Neural cell (in vitro differentiated cells): ENCODE data around the gene YWHAE. TPM values are rescaled to one million over a fixed set of nuclear protein-coding genes. Genes with fewer than 3 reads are reported as not detected.
"Not testable (repeated sequence)": the region's sequence is repeated elsewhere in the genome, so short reads cannot be mapped to it uniquely, and the experiment has no call there.

Source experiments
- H2AFZ ChIP-seq: fragments of 200-600, 300-800 bp; sonication (generic), shearing (Covaris generic); 2 replicates; pipeline ENCODE4 v1.6.0; 2014; ENCODE audit warnings: low read depth, mild to moderate bottlenecking, antibody characterized with exemption, low read length, moderate library complexity
- H3F3A ChIP-seq: fragments of 200-600 bp; shearing (Covaris generic); 2 replicates; pipeline ENCODE4 v1.6.1; 2016; ENCODE audit warnings: mild to moderate bottlenecking, moderate library complexity, mixed read lengths, antibody characterized with exemption, low read length; ENCODE audit not compliant: insufficient read depth, poor library complexity, severe bottlenecking
- H3K27ac ChIP-seq: fragments of 200-600, 300-800 bp; sonication (generic), shearing (Covaris generic); 2 replicates; pipeline ENCODE4 v1.5.1; 2014; ENCODE audit warnings: mild to moderate bottlenecking, low read length, moderate library complexity
- H3K27me3 ChIP-seq: fragments of 300-800, 200-600 bp; sonication (generic), shearing (Covaris generic); 2 replicates; pipeline ENCODE4 v1.6.0; 2014; ENCODE audit warnings: mild to moderate bottlenecking, low read depth, low read length, moderate library complexity; ENCODE audit not compliant: insufficient read depth
- H3K36me3 ChIP-seq: fragments of 300-800, 200-600 bp; sonication (generic), shearing (Covaris generic); 2 replicates; pipeline ENCODE4 v1.5.1; 2014; ENCODE audit warnings: mild to moderate bottlenecking, antibody characterized with exemption, low read length, moderate library complexity; ENCODE audit not compliant: insufficient read depth
- H3K4me2 ChIP-seq: fragments of 300-800, 200-600 bp; sonication (generic), shearing (Covaris generic); 2 replicates; pipeline ENCODE4 v1.6.0; 2014; ENCODE audit warnings: mild to moderate bottlenecking, low read length
- H3K4me3 ChIP-seq: fragments of 300-800, 200-600 bp; sonication (generic), shearing (Covaris generic); 2 replicates; pipeline ENCODE4 v1.5.1; 2014; ENCODE audit warnings: mild to moderate bottlenecking, low read length, moderate library complexity
- H3K79me2 ChIP-seq: fragments of 200-600 bp; shearing (Covaris generic); replicated peaks from 2 replicates; pipeline ENCODE4 v1.6.0; 2014; ENCODE audit warnings: mild to moderate bottlenecking, low read length, moderate library complexity; ENCODE audit not compliant: insufficient read depth
- H3K9ac ChIP-seq: fragments of 300-800, 200-600 bp; sonication (generic), shearing (Covaris generic); 2 replicates; pipeline ENCODE4 v1.6.1; 2016; ENCODE audit warnings: mild to moderate bottlenecking, low read length, mixed read lengths
- H3K9me2 ChIP-seq: fragments of 200-600 bp; shearing (Covaris generic); 2 replicates; pipeline ENCODE4 v1.6.1; 2016; ENCODE audit warnings: mild to moderate bottlenecking, low read length, mixed read lengths; ENCODE audit not compliant: insufficient read depth
- H3K9me3 ChIP-seq: fragments of 200-600, 300-800 bp; sonication (generic), shearing (Covaris generic); 2 replicates; pipeline ENCODE4 v1.6.1; 2016; ENCODE audit warnings: mild to moderate bottlenecking, mixed run types, low read length, moderate library complexity, mixed read lengths
- H4K20me1 ChIP-seq: fragments of 200-600 bp; shearing (Covaris generic); 2 replicates; pipeline ENCODE4 v1.6.1; 2016; ENCODE audit warnings: mild to moderate bottlenecking, mixed run types; ENCODE audit not compliant: insufficient read depth
- EZH2 ChIP-seq: fragments of 200-600, 300-800 bp; shearing (Covaris generic), sonication (generic); IDR thresholded peaks from 2 replicates; pipeline ENCODE4 v1.6.1; 2014; ENCODE audit warnings: antibody characterized with exemption, low read length, borderline replicate concordance, mild to moderate bottlenecking; ENCODE audit not compliant: insufficient read depth, poor library complexity, severe bottlenecking
- MXI1 ChIP-seq: fragments of 450-650 bp; conservative IDR thresholded peaks from 2 replicates; pipeline ENCODE4 v1.6.1; 2014; ENCODE audit warnings: antibody characterized with exemption, mild to moderate bottlenecking; ENCODE audit not compliant: poor library complexity, severe bottlenecking
- POLR2AphosphoS5 ChIP-seq: IDR thresholded peaks from 2 replicates; pipeline ENCODE4 v1.6.1; 2012
- RAD21 ChIP-seq: fragments of 450-650 bp; conservative IDR thresholded peaks from 2 replicates; pipeline ENCODE4 v1.6.1; 2014; ENCODE audit warnings: antibody characterized with exemption, mild to moderate bottlenecking, moderate library complexity
- SMC3 ChIP-seq: fragments of 450-650 bp; conservative IDR thresholded peaks from 2 replicates; pipeline ENCODE4 v1.6.1; 2014; ENCODE audit warnings: antibody characterized with exemption, mild to moderate bottlenecking, moderate library complexity; ENCODE audit not compliant: poor library complexity
- polyA plus RNA-seq: library from polyadenylated mRNA; depleted of rRNA; stranded (reverse); fragments of >200 nt; gene quantifications from 2 replicates; pipeline ENCODE4 v1.2.3, GENCODE V29; 2014
- TF ChIP-seq, protein P1 (sequence below): fragments of 450-650 bp; IDR thresholded peaks from 2 replicates; pipeline ENCODE4 v1.5.1; 2014; ENCODE audit warnings: antibody characterized with exemption, mild to moderate bottlenecking, moderate library complexity; ENCODE audit not compliant: poor library complexity, severe bottlenecking
- TF ChIP-seq, protein P2 (sequence below): IDR thresholded peaks from 2 replicates; pipeline ENCODE4 v1.6.1; 2012; ENCODE audit warnings: borderline replicate concordance

YWHAE gene
- polyA plus RNA-seq, 1 donor from 2014 or later, result 594 TPM

DNA sequence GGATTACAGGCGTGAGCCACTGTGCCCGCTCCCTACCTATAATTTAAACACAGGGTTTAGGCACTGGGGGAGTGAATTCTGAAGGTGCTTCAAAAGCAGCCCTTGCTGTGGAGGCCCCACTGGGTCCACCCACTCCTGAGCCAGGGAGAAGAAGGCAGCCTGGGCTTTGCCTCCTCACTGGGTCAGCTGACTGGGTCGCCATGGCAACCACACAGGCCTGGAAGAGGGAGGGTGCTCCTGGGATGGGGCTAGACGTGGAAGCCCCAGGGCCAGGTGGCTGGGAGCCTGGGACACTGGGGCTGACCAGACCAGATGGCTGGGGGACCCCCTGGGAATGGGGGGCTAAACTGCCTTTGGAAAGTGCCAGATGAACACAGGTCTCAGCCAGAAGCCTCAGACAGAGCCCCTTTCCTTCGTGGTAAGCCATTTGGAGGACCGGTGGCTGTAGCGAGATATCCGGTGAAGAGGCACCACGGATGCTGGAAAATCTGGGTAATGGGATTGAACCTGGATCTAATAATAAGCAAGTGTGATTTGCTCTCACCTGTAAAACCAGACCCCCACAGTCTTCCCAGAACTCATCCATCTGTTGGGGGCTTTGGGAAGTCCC, 87.7 kb downstream of the YWHAE start:
- H3K4me2 ChIP-seq, result no peak overlapping the region
- H3K27me3 ChIP-seq, result no peaks in the 10 kb centered on the region
- no peak overlapping the region for H3K27ac ChIP-seq
- H3K4me3 ChIP-seq, result no peak overlapping the region
- H3K36me3 ChIP-seq, result no peaks in the 10 kb centered on the region
- H3K9me2 ChIP-seq, result no peaks in the 10 kb centered on the region
- no peaks in the 10 kb centered on the region for H3K79me2 ChIP-seq
- TF ChIP-seq, protein P1, sequence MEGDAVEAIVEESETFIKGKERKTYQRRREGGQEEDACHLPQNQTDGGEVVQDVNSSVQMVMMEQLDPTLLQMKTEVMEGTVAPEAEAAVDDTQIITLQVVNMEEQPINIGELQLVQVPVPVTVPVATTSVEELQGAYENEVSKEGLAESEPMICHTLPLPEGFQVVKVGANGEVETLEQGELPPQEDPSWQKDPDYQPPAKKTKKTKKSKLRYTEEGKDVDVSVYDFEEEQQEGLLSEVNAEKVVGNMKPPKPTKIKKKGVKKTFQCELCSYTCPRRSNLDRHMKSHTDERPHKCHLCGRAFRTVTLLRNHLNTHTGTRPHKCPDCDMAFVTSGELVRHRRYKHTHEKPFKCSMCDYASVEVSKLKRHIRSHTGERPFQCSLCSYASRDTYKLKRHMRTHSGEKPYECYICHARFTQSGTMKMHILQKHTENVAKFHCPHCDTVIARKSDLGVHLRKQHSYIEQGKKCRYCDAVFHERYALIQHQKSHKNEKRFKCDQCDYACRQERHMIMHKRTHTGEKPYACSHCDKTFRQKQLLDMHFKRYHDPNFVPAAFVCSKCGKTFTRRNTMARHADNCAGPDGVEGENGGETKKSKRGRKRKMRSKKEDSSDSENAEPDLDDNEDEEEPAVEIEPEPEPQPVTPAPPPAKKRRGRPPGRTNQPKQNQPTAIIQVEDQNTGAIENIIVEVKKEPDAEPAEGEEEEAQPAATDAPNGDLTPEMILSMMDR, result no peak
- TF ChIP-seq POLR2AphosphoS5, result no peak
- no peak for TF ChIP-seq RAD21
- TF ChIP-seq, protein P2, sequence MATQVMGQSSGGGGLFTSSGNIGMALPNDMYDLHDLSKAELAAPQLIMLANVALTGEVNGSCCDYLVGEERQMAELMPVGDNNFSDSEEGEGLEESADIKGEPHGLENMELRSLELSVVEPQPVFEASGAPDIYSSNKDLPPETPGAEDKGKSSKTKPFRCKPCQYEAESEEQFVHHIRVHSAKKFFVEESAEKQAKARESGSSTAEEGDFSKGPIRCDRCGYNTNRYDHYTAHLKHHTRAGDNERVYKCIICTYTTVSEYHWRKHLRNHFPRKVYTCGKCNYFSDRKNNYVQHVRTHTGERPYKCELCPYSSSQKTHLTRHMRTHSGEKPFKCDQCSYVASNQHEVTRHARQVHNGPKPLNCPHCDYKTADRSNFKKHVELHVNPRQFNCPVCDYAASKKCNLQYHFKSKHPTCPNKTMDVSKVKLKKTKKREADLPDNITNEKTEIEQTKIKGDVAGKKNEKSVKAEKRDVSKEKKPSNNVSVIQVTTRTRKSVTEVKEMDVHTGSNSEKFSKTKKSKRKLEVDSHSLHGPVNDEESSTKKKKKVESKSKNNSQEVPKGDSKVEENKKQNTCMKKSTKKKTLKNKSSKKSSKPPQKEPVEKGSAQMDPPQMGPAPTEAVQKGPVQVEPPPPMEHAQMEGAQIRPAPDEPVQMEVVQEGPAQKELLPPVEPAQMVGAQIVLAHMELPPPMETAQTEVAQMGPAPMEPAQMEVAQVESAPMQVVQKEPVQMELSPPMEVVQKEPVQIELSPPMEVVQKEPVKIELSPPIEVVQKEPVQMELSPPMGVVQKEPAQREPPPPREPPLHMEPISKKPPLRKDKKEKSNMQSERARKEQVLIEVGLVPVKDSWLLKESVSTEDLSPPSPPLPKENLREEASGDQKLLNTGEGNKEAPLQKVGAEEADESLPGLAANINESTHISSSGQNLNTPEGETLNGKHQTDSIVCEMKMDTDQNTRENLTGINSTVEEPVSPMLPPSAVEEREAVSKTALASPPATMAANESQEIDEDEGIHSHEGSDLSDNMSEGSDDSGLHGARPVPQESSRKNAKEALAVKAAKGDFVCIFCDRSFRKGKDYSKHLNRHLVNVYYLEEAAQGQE, result no peak
- H3F3A ChIP-seq, result no peaks in the 10 kb centered on the region
- no peak overlapping the region for H2AFZ ChIP-seq
- no peaks in the 10 kb centered on the region for H4K20me1 ChIP-seq
- H3K9me3 ChIP-seq, result no peaks in the 10 kb centered on the region
- H3K9ac ChIP-seq, result no peak overlapping the region

DNA sequence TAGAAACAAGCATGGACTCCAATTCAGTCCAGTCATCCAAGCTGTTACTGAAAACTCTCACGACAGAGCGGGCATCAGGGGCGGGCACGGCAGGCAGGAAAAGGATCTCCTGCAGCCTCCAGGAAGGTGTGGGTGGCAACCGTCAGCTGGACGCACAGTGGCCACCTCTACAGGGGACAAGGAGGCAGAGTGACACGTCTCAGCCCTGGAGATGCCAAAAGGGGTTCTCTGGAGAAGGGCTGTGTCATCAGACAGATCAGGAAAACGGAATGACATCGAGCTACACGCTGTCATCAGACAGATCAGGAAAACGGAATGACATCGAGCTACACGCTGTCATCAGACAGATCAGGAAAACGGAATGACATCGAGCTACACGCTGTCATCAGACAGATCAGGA, 92.2 kb downstream of the YWHAE start:
- not testable (repeated sequence) for H3K4me2 ChIP-seq, H3K4me3 ChIP-seq, H3K27me3 ChIP-seq, H3K79me2 ChIP-seq, H4K20me1 ChIP-seq, H3F3A ChIP-seq, H3K9me3 ChIP-seq, H2AFZ ChIP-seq, H3K9ac ChIP-seq, H3K27ac ChIP-seq, H3K36me3 ChIP-seq, H3K9me2 ChIP-seq

DNA sequence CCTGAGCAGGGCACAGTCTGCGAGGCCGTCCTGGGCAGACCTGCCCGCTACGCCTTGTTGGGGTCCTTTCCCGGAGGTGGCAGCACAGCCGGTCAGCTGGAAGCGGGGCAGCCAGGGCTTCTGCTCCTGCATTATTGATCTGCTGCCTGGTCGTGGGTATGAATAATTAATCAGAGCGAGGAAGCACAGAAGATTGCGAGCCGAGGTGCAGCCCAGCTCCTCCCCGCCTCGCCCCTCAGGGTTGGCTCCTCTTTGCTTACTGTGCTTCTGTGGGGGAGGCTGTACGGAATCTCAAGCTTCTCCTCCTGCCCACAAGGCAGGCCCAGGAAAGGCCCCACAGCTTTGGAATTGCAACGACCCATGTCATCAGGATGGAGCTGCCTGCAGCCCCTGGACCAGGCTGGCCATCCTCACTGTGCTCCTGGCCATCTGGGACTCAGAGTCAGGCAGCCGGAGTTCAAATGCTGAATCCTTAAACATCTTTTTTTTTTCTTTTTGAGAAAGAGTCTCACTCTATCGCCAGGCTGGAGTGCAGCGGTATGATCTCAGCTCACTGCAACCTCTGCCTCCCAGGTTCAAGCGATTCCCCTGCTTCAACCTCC, 95.0 kb downstream of the YWHAE start:
- Histone ChIP-seq H3K9me3 (no peaks in the 10 kb centered on the region), H3F3A (no peaks in the 10 kb centered on the region), H3K9me2 (no peaks in the 10 kb centered on the region), H2AFZ (no peak overlapping the region), H3K36me3 (no peaks in the 10 kb centered on the region), H3K9ac (no peak overlapping the region), H3K27ac (no peak overlapping the region), H3K4me3 (no peak overlapping the region), H4K20me1 (no peaks in the 10 kb centered on the region), H3K27me3 (no peaks in the 10 kb centered on the region), H3K79me2 (no peaks in the 10 kb centered on the region), H3K4me2 (no peak overlapping the region)
- TF ChIP-seq, protein P2, result no peak
- TF ChIP-seq SMC3, result no peak
- TF ChIP-seq MXI1, result no peak
- TF ChIP-seq POLR2AphosphoS5, result no peak
- TF ChIP-seq, protein P1, result no peak
- no peak for TF ChIP-seq EZH2
